Lower leg skin (tissue), 3 donors: ENCODE data around the gene FLNB.

ENCODE experiments used
- POLR2A ChIP-seq, 2 donors: fragments of 450-650 bp; IDR thresholded peaks; one replicate each; pipeline ENCODE4 v1.6.1; 2016 to 2017; ENCODE audit warnings: antibody characterized with exemption in 2 of 2, mild to moderate bottlenecking in 1 of 2, moderate library complexity in 1 of 2
- TF ChIP-seq, protein P1 (sequence below), 3 donors: fragments of 450-650 bp; IDR thresholded peaks; one replicate each; pipeline ENCODE4 v1.5.1; 2016; ENCODE audit warnings: antibody characterized with exemption in 3 of 3, mild to moderate bottlenecking in 3 of 3, moderate library complexity in 2 of 3

DNA sequence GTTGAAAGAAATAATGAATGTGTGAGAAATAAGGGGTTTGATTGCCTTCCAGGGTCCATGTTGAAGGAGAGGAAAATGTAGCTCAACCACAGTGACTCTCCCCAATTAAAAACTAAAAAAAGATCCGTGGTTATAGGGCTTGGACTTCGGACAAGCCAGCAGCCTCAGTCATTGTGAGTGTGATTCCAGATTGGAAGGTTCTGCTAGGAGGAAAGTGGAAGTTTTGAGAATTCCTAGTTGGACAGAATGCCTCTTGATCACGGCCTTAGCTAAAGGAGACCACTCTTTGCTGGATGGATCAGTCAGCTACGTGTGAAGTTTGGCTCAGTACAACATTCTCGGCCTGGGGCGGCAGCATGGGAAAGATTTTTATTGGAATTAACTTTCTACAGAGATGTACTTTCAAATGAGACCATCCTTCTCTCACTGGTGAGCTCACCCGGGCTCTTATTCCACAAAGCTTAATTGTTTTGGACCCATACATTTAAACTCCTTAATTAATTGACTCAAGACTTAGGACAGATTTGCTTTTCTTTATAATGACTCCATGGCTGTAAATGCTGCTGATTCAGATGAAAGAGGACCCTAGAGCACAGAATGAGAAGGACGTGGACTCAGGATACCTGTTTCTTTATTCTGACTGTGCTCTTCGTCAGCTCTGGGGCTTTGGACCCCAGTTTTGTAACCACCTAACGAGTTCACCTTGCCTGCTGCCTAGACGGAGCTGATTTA, 27.5 kb downstream of the FLNB start:
- TF ChIP-seq, protein P1, sequence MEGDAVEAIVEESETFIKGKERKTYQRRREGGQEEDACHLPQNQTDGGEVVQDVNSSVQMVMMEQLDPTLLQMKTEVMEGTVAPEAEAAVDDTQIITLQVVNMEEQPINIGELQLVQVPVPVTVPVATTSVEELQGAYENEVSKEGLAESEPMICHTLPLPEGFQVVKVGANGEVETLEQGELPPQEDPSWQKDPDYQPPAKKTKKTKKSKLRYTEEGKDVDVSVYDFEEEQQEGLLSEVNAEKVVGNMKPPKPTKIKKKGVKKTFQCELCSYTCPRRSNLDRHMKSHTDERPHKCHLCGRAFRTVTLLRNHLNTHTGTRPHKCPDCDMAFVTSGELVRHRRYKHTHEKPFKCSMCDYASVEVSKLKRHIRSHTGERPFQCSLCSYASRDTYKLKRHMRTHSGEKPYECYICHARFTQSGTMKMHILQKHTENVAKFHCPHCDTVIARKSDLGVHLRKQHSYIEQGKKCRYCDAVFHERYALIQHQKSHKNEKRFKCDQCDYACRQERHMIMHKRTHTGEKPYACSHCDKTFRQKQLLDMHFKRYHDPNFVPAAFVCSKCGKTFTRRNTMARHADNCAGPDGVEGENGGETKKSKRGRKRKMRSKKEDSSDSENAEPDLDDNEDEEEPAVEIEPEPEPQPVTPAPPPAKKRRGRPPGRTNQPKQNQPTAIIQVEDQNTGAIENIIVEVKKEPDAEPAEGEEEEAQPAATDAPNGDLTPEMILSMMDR (IDR thresholded peaks at IDR 0.05): no peak
- no peak for TF ChIP-seq POLR2A (IDR thresholded peaks at IDR 0.05)
